IPS-18c (cell line): ENCODE data around the gene PACS1.

Experiments
- H3K4me3 ChIP-seq: 2 replicates; pipeline ENCODE4 v1.7.0; 2013; ENCODE audit warnings: low read depth, mild to moderate bottlenecking, low read length, moderate library complexity; ENCODE audit not compliant: insufficient read depth
- H3K9me3 ChIP-seq: one replicate; pipeline ENCODE4 v1.6.1; 2013; ENCODE audit warnings: mild to moderate bottlenecking, low read length, moderate library complexity; ENCODE audit not compliant: control insufficient read depth, insufficient read depth

PACS1 gene

DNA sequence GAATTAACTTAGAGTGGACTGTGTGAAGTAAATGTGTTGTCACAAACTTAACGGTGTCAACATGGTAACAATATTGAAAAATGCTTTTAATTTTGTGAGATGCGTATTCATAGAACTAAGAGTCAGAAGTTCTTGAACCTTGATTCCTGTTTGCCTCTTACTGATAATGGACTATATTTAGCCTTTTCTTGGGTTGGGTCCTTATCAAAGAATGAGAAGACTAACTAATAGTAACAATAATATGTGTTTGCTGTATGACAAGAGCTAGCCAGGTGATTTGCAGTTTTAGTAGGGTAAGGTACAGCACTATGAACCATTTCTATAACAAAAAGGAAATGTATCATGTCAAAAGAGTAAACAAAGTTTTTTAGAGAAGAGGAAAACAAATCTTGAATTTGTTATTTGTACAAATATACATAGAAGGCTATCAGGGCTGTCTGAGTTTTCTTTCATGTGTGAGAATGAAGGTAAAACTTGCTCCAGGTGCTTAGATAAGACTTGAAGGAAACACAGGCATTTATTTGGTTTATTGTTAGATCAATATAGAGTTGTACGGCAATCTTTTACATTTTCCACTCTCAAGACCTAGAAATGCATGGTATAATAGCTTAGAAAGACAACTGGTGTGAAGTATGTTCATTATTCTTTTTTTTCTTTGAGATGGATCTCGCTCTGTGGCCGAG, 74.1 kb downstream of the PACS1 start:
- H3K4me3 ChIP-seq: no peak overlapping the region
- H3K9me3 ChIP-seq: no peaks in the 10 kb centered on the region

- Histone ChIP-seq H3K4me3 (no peak overlapping the region), H3K9me3 (no peaks in the 10 kb centered on the region)
Observed at GRCh38 chr11:66146074-66146473, 76.0 kb downstream of the PACS1 start.

- Histone ChIP-seq H3K9me3 (no peaks in the 10 kb centered on the region), H3K4me3 (no peak overlapping the region)
Observed at GRCh38 chr11:66146940-66147339, 76.9 kb downstream of the PACS1 start.

- Histone ChIP-seq H3K9me3 (no peaks in the 10 kb centered on the region), H3K4me3 (no peak overlapping the region)
Observed at GRCh38 chr11:66150140-66150539, 80.1 kb downstream of the PACS1 start.

DNA sequence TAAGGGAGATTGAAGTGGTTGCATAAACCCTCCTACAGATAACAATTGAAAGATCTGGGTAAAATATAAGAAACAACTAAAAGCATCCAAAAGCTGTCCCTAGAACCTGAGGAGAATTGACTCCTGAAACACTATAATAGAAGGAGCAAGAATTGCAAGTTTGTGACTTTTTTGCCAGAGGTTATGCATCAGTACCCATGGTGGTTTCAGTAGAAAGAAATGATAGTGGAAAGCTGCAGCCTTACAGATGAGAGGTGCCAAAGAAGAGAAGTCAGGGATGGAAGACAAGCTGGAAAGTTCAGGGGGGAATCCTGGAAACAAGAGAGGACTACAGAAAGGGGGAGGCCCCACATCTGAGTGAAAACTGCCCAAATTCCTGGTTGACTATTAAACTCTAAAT, 80.7 kb downstream of the PACS1 start:
- Histone ChIP-seq H3K9me3 (no peaks in the 10 kb centered on the region), H3K4me3 (no peak overlapping the region)

- Histone ChIP-seq H3K4me3 (no peak overlapping the region), H3K9me3 (no peaks in the 10 kb centered on the region)
Observed at GRCh38 chr11:66151273-66151672, 81.2 kb downstream of the PACS1 start.

GRCh38 chr11:66154109-66154508, 84.0 kb downstream of the PACS1 start:
- Histone ChIP-seq H3K9me3 (no peaks in the 10 kb centered on the region), H3K4me3 (no peak overlapping the region)

GRCh38 chr11:66155387-66156073, 85.5 kb downstream of the PACS1 start:
- H3K9me3 ChIP-seq: no peaks in the 10 kb centered on the region

GRCh38 chr11:66157182-66157864, 87.3 kb downstream of the PACS1 start:
- H3K4me3 ChIP-seq: no peak overlapping the region
- no peaks in the 10 kb centered on the region for H3K9me3 ChIP-seq

More at GRCh38 chr11:66155387-66156073, 85.5 kb downstream of the PACS1 start:
- H3K4me3 ChIP-seq: no peak overlapping the region

DNA sequence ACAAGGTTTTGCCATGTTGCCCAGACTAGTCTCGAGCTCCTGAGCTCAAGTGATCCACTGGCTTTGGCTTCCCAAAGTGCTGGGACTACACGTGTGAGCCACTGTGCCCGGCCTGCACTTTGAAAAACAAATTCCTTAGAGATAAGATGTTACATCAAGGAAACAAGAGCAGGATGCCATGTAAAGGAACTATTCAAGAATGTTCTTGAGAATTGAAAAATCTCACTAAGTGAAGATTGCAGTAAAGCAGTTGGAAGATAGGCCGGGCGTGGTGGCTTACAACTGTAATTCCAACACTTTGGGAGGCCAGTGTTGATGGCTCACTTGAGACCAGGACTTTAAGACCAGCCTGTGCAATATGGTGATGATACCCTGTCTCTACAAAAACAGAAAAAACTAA, 88.1 kb downstream of the PACS1 start:
- no peak overlapping the region for H3K4me3 ChIP-seq
- no peaks in the 10 kb centered on the region for H3K9me3 ChIP-seq

GRCh38 chr11:66159324-66159984, 89.4 kb downstream of the PACS1 start:
- Histone ChIP-seq H3K4me3 (no peak overlapping the region), H3K9me3 (no peaks in the 10 kb centered on the region)

GRCh38 chr11:66160709-66161108, 90.6 kb downstream of the PACS1 start:
- Histone ChIP-seq H3K9me3 (no peaks in the 10 kb centered on the region), H3K4me3 (no peak overlapping the region)

GRCh38 chr11:66168289-66168688, 98.2 kb downstream of the PACS1 start:
- no peaks in the 10 kb centered on the region for H3K9me3 ChIP-seq
- no peak overlapping the region for H3K4me3 ChIP-seq

GRCh38 chr11:66172146-66172545, 102.1 kb downstream of the PACS1 start:
- Histone ChIP-seq H3K9me3 (no peaks in the 10 kb centered on the region), H3K4me3 (no peak overlapping the region)

GRCh38 chr11:66176650-66177049, 106.6 kb downstream of the PACS1 start:
- Histone ChIP-seq H3K4me3 (no peak overlapping the region), H3K9me3 (no peaks in the 10 kb centered on the region)

DNA sequence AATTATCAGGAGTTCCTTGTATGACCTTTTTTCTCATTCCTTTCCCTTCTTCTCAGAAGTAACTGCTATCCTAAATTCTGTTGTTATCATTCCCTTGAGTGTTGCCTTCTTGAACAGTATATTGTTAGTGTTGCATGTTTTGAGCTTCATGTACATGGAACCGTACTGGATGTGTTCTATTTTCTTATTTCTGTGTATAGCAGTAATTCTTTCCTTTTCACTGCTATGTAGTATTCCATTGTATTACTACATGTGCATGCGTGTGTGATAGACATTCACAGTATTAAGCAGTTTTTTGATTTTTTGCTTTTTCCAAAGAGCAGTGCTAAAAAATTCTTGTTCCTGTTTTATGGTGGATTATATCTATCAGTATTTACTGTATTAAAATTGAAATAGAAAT, 108.1 kb downstream of the PACS1 start:
- Histone ChIP-seq H3K9me3 (no peaks in the 10 kb centered on the region), H3K4me3 (no peak overlapping the region)

DNA sequence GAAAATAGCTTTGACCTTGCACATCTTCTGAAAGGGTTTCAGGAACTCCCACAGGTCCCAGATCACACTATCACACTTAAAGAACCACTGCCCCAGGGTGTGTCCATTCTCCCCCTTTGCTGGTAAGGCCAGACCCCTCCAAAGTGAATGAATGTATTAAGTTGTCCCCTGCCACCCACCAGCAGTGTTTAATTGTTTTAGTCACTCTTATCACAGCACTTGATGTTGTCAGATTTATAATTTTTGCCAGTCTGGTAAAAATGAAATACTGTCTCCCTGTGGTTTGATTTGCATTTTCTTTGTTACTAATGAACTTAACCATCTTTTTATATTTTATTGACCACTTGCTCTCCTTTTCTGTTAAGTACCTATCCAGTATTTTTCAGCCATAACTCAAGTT, 108.8 kb downstream of the PACS1 start:
- no peaks in the 10 kb centered on the region for H3K9me3 ChIP-seq

More for the DNA sequence above, 108.8 kb downstream of the PACS1 start:
- no peak overlapping the region for H3K4me3 ChIP-seq
